ENCODE data around the gene PCNT. TPM values are rescaled to one million over a fixed set of nuclear protein-coding genes. Genes with fewer than 3 reads are reported as not detected.
"Not testable (repeated sequence)": the region's sequence is repeated elsewhere in the genome, so short reads cannot be mapped to it uniquely, and the experiment has no call there.

Gene PCNT
- total RNA-seq, 2 donors from 2014 or later: 15.1 to 32.5 TPM

GRCh38 chr21:46431448-46431847, 107.5 kb downstream of the PCNT start:
- no peak overlapping the region for H3K4me3 ChIP-seq
- H3K9ac ChIP-seq (ENCODE audit: low read depth in 2 of 2, low read length in 2 of 2): no peak overlapping the region
- no peak for TF ChIP-seq CTCF (IDR thresholded peaks at IDR 0.05)
- H3K9me3 ChIP-seq: no peaks in the 10 kb centered on the region
- H3K4me1 ChIP-seq: no peaks in the 10 kb centered on the region
- intact Hi-C loops (cut with DNase I): no loop called here
- no peak for DNase-seq
- H3K27me3 ChIP-seq: no peaks in the 10 kb centered on the region
- H3K27ac ChIP-seq: no peak overlapping the region
- H3K36me3 ChIP-seq: no peaks in the 10 kb centered on the region

- Histone ChIP-seq H3K36me3 (no peaks in the 10 kb centered on the region), H3K4me1 (no peaks in the 10 kb centered on the region), H3K9me3 (no peaks in the 10 kb centered on the region), H3K9ac (ENCODE audit: low read depth in 2 of 2, low read length in 2 of 2) (no peak overlapping the region), H3K4me3 (no peak overlapping the region), H3K27ac (no peak overlapping the region), H3K27me3 (no peaks in the 10 kb centered on the region)
- DNase-seq: no peak
- intact Hi-C loops (cut with DNase I): no loop called here
- TF ChIP-seq CTCF (IDR thresholded peaks at IDR 0.05): no peak
These were observed 108.0 kb downstream of the PCNT start for GRCh38 chr21:46431884-46432488.

- DNase-seq; intact Hi-C loops (cut with DNase I); H3K4me3 ChIP-seq; H3K4me1 ChIP-seq; H3K36me3 ChIP-seq; H3K27ac ChIP-seq; H3K9me3 ChIP-seq; H3K27me3 ChIP-seq; H3K9ac ChIP-seq (ENCODE audit: low read depth in 2 of 2, low read length in 2 of 2): not testable (repeated sequence)
These were observed 109.2 kb downstream of the PCNT start for GRCh38 chr21:46433116-46433515.

- Histone ChIP-seq H3K4me3 (no peak overlapping the region), H3K9me3 (no peaks in the 10 kb centered on the region), H3K4me1 (no peaks in the 10 kb centered on the region), H3K27ac (no peak overlapping the region), H3K36me3 (no peaks in the 10 kb centered on the region), H3K9ac (ENCODE audit: low read depth in 2 of 2, low read length in 2 of 2) (no peak overlapping the region), H3K27me3 (no peaks in the 10 kb centered on the region)
- intact Hi-C loops (cut with DNase I): no loop called here
- TF ChIP-seq CTCF (IDR thresholded peaks at IDR 0.05): no peak
- DNase-seq: no peak
These were observed 110.5 kb downstream of the PCNT start for GRCh38 chr21:46434322-46434958.

- H3K27ac ChIP-seq: no peak overlapping the region
- H3K9me3 ChIP-seq: no peaks in the 10 kb centered on the region
- no peaks in the 10 kb centered on the region for H3K4me1 ChIP-seq
- no peaks in the 10 kb centered on the region for H3K36me3 ChIP-seq
- no peaks in the 10 kb centered on the region for H3K27me3 ChIP-seq
- no peak for DNase-seq
- no peak overlapping the region for H3K4me3 ChIP-seq
- intact Hi-C loops (cut with DNase I): no loop called here
- TF ChIP-seq CTCF (IDR thresholded peaks at IDR 0.05): no peak
- H3K9ac ChIP-seq (ENCODE audit: low read depth in 2 of 2, low read length in 2 of 2): no peak overlapping the region
These were observed 111.9 kb downstream of the PCNT start for GRCh38 chr21:46435786-46436227.

GRCh38 chr21:46436621-46437020, 112.7 kb downstream of the PCNT start:
- intact Hi-C loops (cut with DNase I): no loop called here
- Histone ChIP-seq H3K27me3 (no peaks in the 10 kb centered on the region), H3K9ac (ENCODE audit: low read depth in 2 of 2, low read length in 2 of 2) (no peak overlapping the region), H3K4me1 (no peaks in the 10 kb centered on the region), H3K4me3 (no peak overlapping the region), H3K9me3 (no peaks in the 10 kb centered on the region), H3K27ac (no peak overlapping the region), H3K36me3 (no peaks in the 10 kb centered on the region)
- no peak for DNase-seq
- TF ChIP-seq CTCF (IDR thresholded peaks at IDR 0.05): no peak
